B cell (primary cell): ENCODE measurements around the gene CNTNAP2.

Experiments used
- EZH2 ChIP-seq: IDR thresholded peaks from 2 replicates; pipeline ENCODE4 v1.6.1; 2012; ENCODE audit warnings: borderline replicate concordance, low read depth, mild to moderate bottlenecking, moderate library complexity, low read length; ENCODE audit not compliant: insufficient read depth, poor library complexity, severe bottlenecking
- TF ChIP-seq, protein P1 (sequence below): fragments of 200-600 bp; IDR thresholded peaks from one replicate; pipeline ENCODE4 v1.8.0; 2022; ENCODE audit warnings: antibody characterized with exemption, mild to moderate bottlenecking

DNA sequence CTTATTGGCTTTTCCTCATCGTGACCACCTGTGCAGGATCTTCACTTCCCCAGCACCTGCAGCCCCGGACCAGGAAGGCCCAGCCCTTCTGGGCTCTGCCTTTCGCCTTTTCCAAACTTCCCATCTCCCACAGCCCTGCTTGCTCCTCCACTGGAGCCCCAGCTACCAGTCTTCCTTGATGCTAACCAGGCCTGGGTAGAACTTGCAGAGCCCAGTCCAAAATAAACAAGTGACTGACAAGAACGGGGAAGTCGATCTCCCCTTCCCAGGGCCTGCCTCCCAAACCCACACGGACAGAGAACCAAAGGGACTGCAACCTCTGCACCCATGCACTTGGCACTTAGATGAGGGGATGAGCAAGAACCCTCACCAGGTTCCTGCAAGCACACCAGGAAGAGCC is 2319.1 kb downstream of the CNTNAP2 start:
- TF ChIP-seq, protein P1, sequence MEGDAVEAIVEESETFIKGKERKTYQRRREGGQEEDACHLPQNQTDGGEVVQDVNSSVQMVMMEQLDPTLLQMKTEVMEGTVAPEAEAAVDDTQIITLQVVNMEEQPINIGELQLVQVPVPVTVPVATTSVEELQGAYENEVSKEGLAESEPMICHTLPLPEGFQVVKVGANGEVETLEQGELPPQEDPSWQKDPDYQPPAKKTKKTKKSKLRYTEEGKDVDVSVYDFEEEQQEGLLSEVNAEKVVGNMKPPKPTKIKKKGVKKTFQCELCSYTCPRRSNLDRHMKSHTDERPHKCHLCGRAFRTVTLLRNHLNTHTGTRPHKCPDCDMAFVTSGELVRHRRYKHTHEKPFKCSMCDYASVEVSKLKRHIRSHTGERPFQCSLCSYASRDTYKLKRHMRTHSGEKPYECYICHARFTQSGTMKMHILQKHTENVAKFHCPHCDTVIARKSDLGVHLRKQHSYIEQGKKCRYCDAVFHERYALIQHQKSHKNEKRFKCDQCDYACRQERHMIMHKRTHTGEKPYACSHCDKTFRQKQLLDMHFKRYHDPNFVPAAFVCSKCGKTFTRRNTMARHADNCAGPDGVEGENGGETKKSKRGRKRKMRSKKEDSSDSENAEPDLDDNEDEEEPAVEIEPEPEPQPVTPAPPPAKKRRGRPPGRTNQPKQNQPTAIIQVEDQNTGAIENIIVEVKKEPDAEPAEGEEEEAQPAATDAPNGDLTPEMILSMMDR, result no peak
- no peak for TF ChIP-seq EZH2
